ENCODE results near the gene PPFIBP1.
A peak's percentile ranks its signal among the peaks of the same experiment; 100 is the strongest.
"Not testable (repeated sequence)": the region's sequence is repeated elsewhere in the genome, so short reads cannot be mapped to it uniquely, and the experiment has no call there.

PPFIBP1 gene

GRCh38 chr12:27710592-27711316 lies 186.7 kb downstream of the PPFIBP1 start, which contains the start of gene MRPS35:
Gene MRPS35, plus strand, starts transcription at chr12:27710832. Its CDS starts 12 bp downstream, at chr12:27710844.
- peak; percentile 88 for DNase-seq (ENCODE audit: low spot score)

- DNase-seq (ENCODE audit: low spot score) = no peak
Observed at GRCh38 chr12:27711317-27711682, 187.3 kb downstream of the PPFIBP1 start.

GRCh38 chr12:27711967-27712366 lies 188.0 kb downstream of the PPFIBP1 start:
- DNase-seq (ENCODE audit: low spot score) = no peak

GRCh38 chr12:27723212-27723611 lies 199.2 kb downstream of the PPFIBP1 start:
- no peak for DNase-seq (ENCODE audit: low spot score)

- DNase-seq (ENCODE audit: low spot score) = no peak
Observed at GRCh38 chr12:27730097-27730588, 206.1 kb downstream of the PPFIBP1 start.

GRCh38 chr12:27732281-27732680 lies 208.3 kb downstream of the PPFIBP1 start:
- no peak for DNase-seq (ENCODE audit: low spot score)

GRCh38 chr12:27733052-27733656 lies 209.1 kb downstream of the PPFIBP1 start:
- DNase-seq (ENCODE audit: low spot score) = peak; percentile 15

GRCh38 chr12:27733791-27734190 lies 209.8 kb downstream of the PPFIBP1 start:
- no peak for DNase-seq (ENCODE audit: low spot score)

GRCh38 chr12:27734321-27734720 lies 210.3 kb downstream of the PPFIBP1 start:
- DNase-seq (ENCODE audit: low spot score) = not testable (repeated sequence)

GRCh38 chr12:27743601-27744000 lies 219.6 kb downstream of the PPFIBP1 start:
- no peak for DNase-seq (ENCODE audit: low spot score)
